Chondrocyte (in vitro differentiated cells): ENCODE measurements around the gene SNRPN. TPM values are rescaled to one million over a fixed set of nuclear protein-coding genes. Genes with fewer than 3 reads are reported as not detected.
"Not testable (repeated sequence)": the region's sequence is repeated elsewhere in the genome, so short reads cannot be mapped to it uniquely, and the experiment has no call there.

Experiments
- DNase-seq: peaks from one replicate; pipeline ENCODE4 v3.0.0; 2021; ENCODE audit warnings: mixed read lengths, low spot score
- H3K27ac Mint-ChIP-seq: one replicate; pipeline ENCODE4 v1.8.0; 2021; ENCODE audit warnings: mild to moderate bottlenecking, moderate library complexity, mixed read lengths; ENCODE audit not compliant: unreplicated experiment
- H3K27me3 Mint-ChIP-seq: 2 replicates; pipeline ENCODE4 v1.8.0; 2021; ENCODE audit warnings: low read depth, mixed read lengths
- H3K36me3 Mint-ChIP-seq: 2 replicates; pipeline ENCODE4 v1.8.0; 2021; ENCODE audit warnings: low read depth, mixed read lengths
- H3K4me1 Mint-ChIP-seq: 2 replicates; pipeline ENCODE4 v1.8.0; 2021; ENCODE audit warnings: low read depth, mild to moderate bottlenecking, mixed read lengths
- H3K4me3 Mint-ChIP-seq: one replicate; pipeline ENCODE4 v1.8.0; 2021; ENCODE audit warnings: mild to moderate bottlenecking, moderate library complexity, mixed read lengths; ENCODE audit not compliant: unreplicated experiment
- H3K9me3 Mint-ChIP-seq: 2 replicates; pipeline ENCODE4 v1.8.0; 2021; ENCODE audit warnings: low read depth, mixed read lengths
- total RNA-seq: library from RNA; stranded (reverse); gene quantifications from 3 replicates; pipeline ENCODE4 v1.2.1, GENCODE V29; 2021
- TF ChIP-seq, protein P1 (sequence below): fragments of 200-600 bp; sonication (generic); IDR thresholded peaks from 2 replicates; pipeline ENCODE4 v1.5.0; 2021; ENCODE audit warnings: antibody characterized with exemption, mild to moderate bottlenecking, moderate library complexity

SNRPN gene
- total RNA-seq, 1 donor from 2014 or later, result 99.5 TPM

DNA sequence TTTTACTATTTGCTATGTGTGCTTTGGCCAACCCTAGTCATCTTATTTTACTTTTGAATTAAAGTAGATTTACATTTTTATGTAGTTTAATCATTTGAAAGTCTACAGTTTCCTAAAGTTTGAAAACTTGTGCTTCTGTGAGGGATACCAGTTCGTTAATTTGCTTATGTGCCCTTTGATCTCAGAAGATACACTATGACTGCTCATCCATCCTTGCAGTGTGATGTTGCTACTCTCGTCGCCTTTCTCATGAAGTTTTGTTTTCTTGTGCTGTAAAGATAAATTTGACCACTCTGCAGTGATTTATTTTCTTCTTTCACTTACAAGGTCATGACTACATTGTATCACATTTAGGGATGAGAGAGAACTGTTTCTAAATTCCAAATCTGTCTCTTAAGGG lies 16.3 kb downstream of the SNRPN start:
- no peak for DNase-seq
- Mint-ChIP-seq H3K4me1 (no peaks in the 10 kb centered on the region), H3K4me3 (no peak overlapping the region), H3K27ac (no peak overlapping the region), H3K9me3 (peaks cover 29% of the 10 kb centered on the region), H3K27me3 (no peaks in the 10 kb centered on the region), H3K36me3 (peaks cover 23% of the 10 kb centered on the region)
- TF ChIP-seq, protein P1, sequence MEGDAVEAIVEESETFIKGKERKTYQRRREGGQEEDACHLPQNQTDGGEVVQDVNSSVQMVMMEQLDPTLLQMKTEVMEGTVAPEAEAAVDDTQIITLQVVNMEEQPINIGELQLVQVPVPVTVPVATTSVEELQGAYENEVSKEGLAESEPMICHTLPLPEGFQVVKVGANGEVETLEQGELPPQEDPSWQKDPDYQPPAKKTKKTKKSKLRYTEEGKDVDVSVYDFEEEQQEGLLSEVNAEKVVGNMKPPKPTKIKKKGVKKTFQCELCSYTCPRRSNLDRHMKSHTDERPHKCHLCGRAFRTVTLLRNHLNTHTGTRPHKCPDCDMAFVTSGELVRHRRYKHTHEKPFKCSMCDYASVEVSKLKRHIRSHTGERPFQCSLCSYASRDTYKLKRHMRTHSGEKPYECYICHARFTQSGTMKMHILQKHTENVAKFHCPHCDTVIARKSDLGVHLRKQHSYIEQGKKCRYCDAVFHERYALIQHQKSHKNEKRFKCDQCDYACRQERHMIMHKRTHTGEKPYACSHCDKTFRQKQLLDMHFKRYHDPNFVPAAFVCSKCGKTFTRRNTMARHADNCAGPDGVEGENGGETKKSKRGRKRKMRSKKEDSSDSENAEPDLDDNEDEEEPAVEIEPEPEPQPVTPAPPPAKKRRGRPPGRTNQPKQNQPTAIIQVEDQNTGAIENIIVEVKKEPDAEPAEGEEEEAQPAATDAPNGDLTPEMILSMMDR, result no peak

DNA sequence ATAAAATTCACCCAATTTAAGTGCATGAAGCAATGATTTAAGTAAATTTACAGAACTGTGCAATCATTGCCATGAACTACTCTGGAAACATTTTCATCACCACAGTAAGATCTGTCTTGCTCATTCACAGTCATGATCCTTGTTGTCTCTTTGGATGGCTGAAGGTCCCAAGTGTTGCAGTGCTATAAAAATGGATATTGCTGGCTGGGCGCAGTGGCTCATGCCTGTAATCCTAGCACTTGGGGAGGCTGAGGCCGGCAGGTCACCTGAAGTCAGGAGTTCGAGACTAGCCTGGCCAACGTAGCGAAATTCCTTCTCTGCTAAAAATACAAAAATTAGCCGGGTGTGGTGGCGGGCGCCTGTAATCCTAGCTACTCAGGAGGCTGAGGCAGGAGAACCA lies 17.0 kb downstream of the SNRPN start:
- H3K4me3 Mint-ChIP-seq, result no peak overlapping the region
- peaks cover 29% of the 10 kb centered on the region for H3K36me3 Mint-ChIP-seq
- no peak overlapping the region for H3K27ac Mint-ChIP-seq
- peaks cover 35% of the 10 kb centered on the region for H3K9me3 Mint-ChIP-seq
- TF ChIP-seq, protein P1, result no peak
- H3K27me3 Mint-ChIP-seq, result no peaks in the 10 kb centered on the region
- H3K4me1 Mint-ChIP-seq, result no peaks in the 10 kb centered on the region
- no peak for DNase-seq

DNA sequence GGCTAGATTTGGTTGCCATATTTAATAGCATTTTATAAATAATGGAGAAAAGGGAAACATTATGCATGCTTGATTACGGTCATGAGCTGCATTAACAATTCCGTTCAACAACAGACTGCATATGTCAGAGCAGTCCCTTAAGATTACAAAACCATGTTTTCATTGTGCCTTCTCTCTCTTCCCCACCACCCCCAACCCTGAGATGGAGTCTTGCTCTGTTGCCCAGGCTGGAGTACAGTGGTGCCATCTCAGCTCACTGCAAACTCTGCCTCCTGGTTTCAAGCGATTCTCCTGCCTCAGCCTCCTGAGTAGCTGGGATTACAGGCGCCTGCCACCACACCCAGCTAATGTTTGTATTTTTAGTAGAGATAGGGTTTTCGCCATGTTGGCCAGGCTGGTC lies 17.9 kb downstream of the SNRPN start:
- not testable (repeated sequence) for H3K27me3 Mint-ChIP-seq, H3K4me1 Mint-ChIP-seq, H3K4me3 Mint-ChIP-seq, H3K27ac Mint-ChIP-seq, DNase-seq
- peaks cover 34% of the 10 kb centered on the region for H3K9me3 Mint-ChIP-seq
- peaks cover 26% of the 10 kb centered on the region for H3K36me3 Mint-ChIP-seq

DNA sequence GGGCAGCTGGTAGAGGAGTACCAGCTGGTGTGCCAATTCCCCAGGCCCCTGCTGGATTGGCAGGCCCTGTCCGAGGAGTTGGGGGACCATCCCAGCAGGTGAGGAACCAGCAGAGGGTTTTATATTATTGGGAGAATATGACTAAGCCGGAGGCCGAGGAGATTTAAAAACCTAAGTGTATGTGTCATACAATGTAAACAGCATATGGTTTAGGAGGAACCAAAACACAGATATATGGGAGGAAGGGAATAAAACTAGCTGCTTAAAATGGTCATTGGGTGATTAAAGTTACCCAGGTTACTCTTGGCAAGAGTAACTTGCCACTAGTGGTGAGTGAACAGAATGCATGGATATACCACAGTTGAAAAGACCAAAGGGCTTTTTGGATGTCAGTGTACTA lies 22.1 kb downstream of the SNRPN start:
- DNase-seq, result no peak
- Mint-ChIP-seq H3K36me3 (peaks cover 33% of the 10 kb centered on the region), H3K9me3 (peaks cover 30% of the 10 kb centered on the region), H3K27me3 (no peaks in the 10 kb centered on the region), H3K27ac (no peak overlapping the region), H3K4me1 (no peaks in the 10 kb centered on the region), H3K4me3 (no peak overlapping the region)
- TF ChIP-seq, protein P1, result peak; percentile 19

GRCh38 chr15:24977686-24978085 lies 22.9 kb downstream of the SNRPN start:
- Mint-ChIP-seq H3K36me3 (peaks cover 35% of the 10 kb centered on the region), H3K9me3 (peaks cover 30% of the 10 kb centered on the region), H3K27ac (no peak overlapping the region), H3K4me1 (no peaks in the 10 kb centered on the region), H3K4me3 (no peak overlapping the region), H3K27me3 (no peaks in the 10 kb centered on the region)
- no peak for DNase-seq
- TF ChIP-seq, protein P1, result no peak

DNA sequence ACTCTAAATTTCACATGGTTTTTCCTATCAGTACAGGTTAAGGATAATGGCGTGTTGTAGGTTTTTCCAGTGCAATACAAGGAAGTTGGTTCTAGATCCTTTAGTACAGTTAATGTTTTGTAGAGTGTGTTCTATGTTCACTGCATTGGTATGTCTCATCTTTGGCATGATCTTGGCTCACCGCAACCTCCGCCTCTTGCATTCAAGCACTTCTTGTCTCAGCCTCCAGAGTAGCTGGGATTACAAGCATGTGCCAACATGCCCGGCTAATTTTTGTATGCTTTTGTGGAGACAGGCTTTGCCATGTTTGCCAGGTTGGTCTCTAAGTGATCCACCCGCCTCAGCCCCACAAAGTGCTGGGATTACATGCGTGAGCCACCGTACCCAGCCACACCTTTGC lies 30.4 kb downstream of the SNRPN start:
- peaks cover 5% of the 10 kb centered on the region for H3K4me1 Mint-ChIP-seq
- H3K36me3 Mint-ChIP-seq, result peaks cover 13% of the 10 kb centered on the region
- H3K9me3 Mint-ChIP-seq, result peaks cover 32% of the 10 kb centered on the region
- no peak for DNase-seq
- H3K27ac Mint-ChIP-seq, result no peak overlapping the region
- H3K4me3 Mint-ChIP-seq, result no peak overlapping the region
- no peaks in the 10 kb centered on the region for H3K27me3 Mint-ChIP-seq
- TF ChIP-seq, protein P1, result no peak
